ENCODE data around the gene TRPM1. TPM values are rescaled to one million over a fixed set of nuclear protein-coding genes. Genes with fewer than 3 reads are reported as not detected.

The TRPM1 gene
- total RNA-seq, 4 donors from 2014 or later, result not detected

GRCh38 chr15:31086344-31086743 is 15.2 kb downstream of the TRPM1 start:
- WGBS, 2 donors (ENCODE audit: low coverage in 1 of 2), result no CpG with 5 or more reads among the region's 4 CpGs
- no peak for TF ChIP-seq EP300 (IDR thresholded peaks at IDR 0.05)
- no peak for TF ChIP-seq POLR2AphosphoS5 (IDR thresholded peaks at IDR 0.05)
- TF ChIP-seq, protein P1, sequence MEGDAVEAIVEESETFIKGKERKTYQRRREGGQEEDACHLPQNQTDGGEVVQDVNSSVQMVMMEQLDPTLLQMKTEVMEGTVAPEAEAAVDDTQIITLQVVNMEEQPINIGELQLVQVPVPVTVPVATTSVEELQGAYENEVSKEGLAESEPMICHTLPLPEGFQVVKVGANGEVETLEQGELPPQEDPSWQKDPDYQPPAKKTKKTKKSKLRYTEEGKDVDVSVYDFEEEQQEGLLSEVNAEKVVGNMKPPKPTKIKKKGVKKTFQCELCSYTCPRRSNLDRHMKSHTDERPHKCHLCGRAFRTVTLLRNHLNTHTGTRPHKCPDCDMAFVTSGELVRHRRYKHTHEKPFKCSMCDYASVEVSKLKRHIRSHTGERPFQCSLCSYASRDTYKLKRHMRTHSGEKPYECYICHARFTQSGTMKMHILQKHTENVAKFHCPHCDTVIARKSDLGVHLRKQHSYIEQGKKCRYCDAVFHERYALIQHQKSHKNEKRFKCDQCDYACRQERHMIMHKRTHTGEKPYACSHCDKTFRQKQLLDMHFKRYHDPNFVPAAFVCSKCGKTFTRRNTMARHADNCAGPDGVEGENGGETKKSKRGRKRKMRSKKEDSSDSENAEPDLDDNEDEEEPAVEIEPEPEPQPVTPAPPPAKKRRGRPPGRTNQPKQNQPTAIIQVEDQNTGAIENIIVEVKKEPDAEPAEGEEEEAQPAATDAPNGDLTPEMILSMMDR (IDR thresholded peaks at IDR 0.05), result no peak
- TF ChIP-seq POLR2A (IDR thresholded peaks at IDR 0.05), result no peak
- no peaks in the 10 kb centered on the region for H3K27me3 ChIP-seq
- H3K9me3 ChIP-seq, result no peaks in the 10 kb centered on the region
- ATAC-seq, result no peak
- no peaks in the 10 kb centered on the region for H3K36me3 ChIP-seq
- no peak overlapping the region for H3K4me3 ChIP-seq
- H3K4me1 ChIP-seq, result no peaks in the 10 kb centered on the region
- H3K27ac ChIP-seq, result no peak overlapping the region

GRCh38 chr15:31085359-31085758 is 16.2 kb downstream of the TRPM1 start:
- H3K27ac ChIP-seq, result no peak overlapping the region
- TF ChIP-seq POLR2A (IDR thresholded peaks at IDR 0.05) (no peak), EP300 (IDR thresholded peaks at IDR 0.05) (no peak), POLR2AphosphoS5 (IDR thresholded peaks at IDR 0.05) (no peak)
- TF ChIP-seq, protein P1 (IDR thresholded peaks at IDR 0.05), result no peak
- peaks cover 7% of the 10 kb centered on the region for H3K27me3 ChIP-seq
- no peaks in the 10 kb centered on the region for H3K4me1 ChIP-seq
- no peaks in the 10 kb centered on the region for H3K9me3 ChIP-seq
- H3K4me3 ChIP-seq, result no peak overlapping the region
- ATAC-seq, result no peak
- WGBS, 2 donors (ENCODE audit: low coverage in 1 of 2), result 77 to 89% methylated on average over 7 of the region's 7 CpGs
- H3K36me3 ChIP-seq, result no peaks in the 10 kb centered on the region

DNA sequence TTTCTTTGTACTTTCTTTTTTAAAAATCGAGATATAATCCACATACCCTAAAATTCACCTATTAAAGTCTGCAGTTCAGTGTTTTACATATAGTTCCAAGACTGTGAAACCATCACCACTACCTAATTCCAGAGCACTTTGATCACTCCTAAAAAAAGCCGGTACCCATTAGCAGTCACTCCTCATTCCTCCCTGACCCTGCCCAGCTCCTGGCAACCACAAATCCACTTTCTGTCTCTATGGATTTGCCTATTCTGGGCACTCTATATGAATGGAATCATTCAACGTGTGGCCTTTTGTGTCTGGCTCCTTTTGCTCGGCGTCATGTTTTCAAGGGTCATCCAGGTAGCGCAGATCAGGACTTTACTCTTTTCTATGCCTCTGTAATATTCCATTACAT is 17.3 kb downstream of the TRPM1 start:
- 74 to 77% methylated on average over 3 to 6 of the region's 6 CpGs for WGBS, 2 donors (ENCODE audit: low coverage in 1 of 2)
- ATAC-seq, result no peak
- H3K4me1 ChIP-seq, result no peaks in the 10 kb centered on the region
- no peaks in the 10 kb centered on the region for H3K36me3 ChIP-seq
- no peaks in the 10 kb centered on the region for H3K9me3 ChIP-seq
- no peak overlapping the region for H3K27ac ChIP-seq
- TF ChIP-seq, protein P1 (IDR thresholded peaks at IDR 0.05), result no peak
- TF ChIP-seq POLR2AphosphoS5 (IDR thresholded peaks at IDR 0.05) (no peak), EP300 (IDR thresholded peaks at IDR 0.05) (no peak), POLR2A (IDR thresholded peaks at IDR 0.05) (no peak)
- H3K27me3 ChIP-seq, result peaks cover 18% of the 10 kb centered on the region
- no peak overlapping the region for H3K4me3 ChIP-seq

DNA sequence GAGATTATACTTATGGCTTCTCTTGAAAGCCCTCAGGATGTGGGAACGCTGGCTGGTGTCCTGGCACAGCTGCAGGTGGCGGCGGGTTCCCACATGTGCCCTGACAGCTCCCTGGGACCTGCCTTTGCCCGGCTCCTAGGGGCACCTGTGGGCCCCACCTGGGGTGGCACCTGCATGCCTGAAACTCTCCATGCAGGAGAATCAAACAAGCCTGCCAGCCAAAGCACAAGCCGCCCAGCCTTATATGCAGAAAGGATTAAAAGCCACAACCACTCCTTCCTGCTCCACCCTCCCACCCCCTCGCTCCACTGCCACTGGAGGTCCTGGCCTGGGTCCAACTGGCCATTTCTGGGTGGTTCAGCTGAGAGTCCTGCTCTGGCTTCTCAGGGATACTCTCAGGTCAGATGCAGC is 18.1 kb downstream of the TRPM1 start:
- no peak for ATAC-seq
- H3K4me1 ChIP-seq, result no peaks in the 10 kb centered on the region
- peaks cover 20% of the 10 kb centered on the region for H3K27me3 ChIP-seq
- H3K36me3 ChIP-seq, result no peaks in the 10 kb centered on the region
- no CpG with 5 or more reads among the region's 6 CpGs for WGBS, 2 donors (ENCODE audit: low coverage in 1 of 2)
- no peak overlapping the region for H3K4me3 ChIP-seq
- TF ChIP-seq POLR2A (IDR thresholded peaks at IDR 0.05) (no peak), POLR2AphosphoS5 (IDR thresholded peaks at IDR 0.05) (no peak), EP300 (IDR thresholded peaks at IDR 0.05) (no peak)
- TF ChIP-seq, protein P1 (IDR thresholded peaks at IDR 0.05), result no peak
- H3K27ac ChIP-seq, result no peak overlapping the region
- no peaks in the 10 kb centered on the region for H3K9me3 ChIP-seq

GRCh38 chr15:31082771-31083369 is 18.7 kb downstream of the TRPM1 start:
- Histone ChIP-seq H3K27ac (no peak overlapping the region), H3K27me3 (peaks cover 23% of the 10 kb centered on the region), H3K4me3 (no peak overlapping the region), H3K9me3 (no peaks in the 10 kb centered on the region), H3K4me1 (no peaks in the 10 kb centered on the region), H3K36me3 (no peaks in the 10 kb centered on the region)
- TF ChIP-seq POLR2A (IDR thresholded peaks at IDR 0.05) (no peak), POLR2AphosphoS5 (IDR thresholded peaks at IDR 0.05) (no peak)
- no peak for ATAC-seq
- WGBS, 2 donors (ENCODE audit: low coverage in 1 of 2), result 56 to 80% methylated on average over 8 to 11 of the region's 11 CpGs

All from gastroesophageal sphincter (tissue), 4 donors.